Stimulated activated CD8-positive, alpha-beta memory T cell treated with anti-CD3 and anti-CD28 coated beads, Interleukin-2, amount 100 ng/mL, for 48 hours (primary cell): Measurements from ENCODE around the gene ANO10.
"Not testable (repeated sequence)": the region's sequence is repeated elsewhere in the genome, so short reads cannot be mapped to it uniquely, and the experiment has no call there.

Source experiments
- DNase-seq, 2 donors: peaks; one replicate each; pipeline ENCODE4 v3.0.0-alpha.2; 2020; ENCODE audit warnings: low read depth in 2 of 2

The ANO10 gene

GRCh38 chr3:43477600-43477999 lies 144.2 kb downstream of the ANO10 start:
- DNase-seq = peak; percentile 14 to 15

GRCh38 chr3:43473737-43474136 lies 148.1 kb downstream of the ANO10 start:
- no peak for DNase-seq

DNA sequence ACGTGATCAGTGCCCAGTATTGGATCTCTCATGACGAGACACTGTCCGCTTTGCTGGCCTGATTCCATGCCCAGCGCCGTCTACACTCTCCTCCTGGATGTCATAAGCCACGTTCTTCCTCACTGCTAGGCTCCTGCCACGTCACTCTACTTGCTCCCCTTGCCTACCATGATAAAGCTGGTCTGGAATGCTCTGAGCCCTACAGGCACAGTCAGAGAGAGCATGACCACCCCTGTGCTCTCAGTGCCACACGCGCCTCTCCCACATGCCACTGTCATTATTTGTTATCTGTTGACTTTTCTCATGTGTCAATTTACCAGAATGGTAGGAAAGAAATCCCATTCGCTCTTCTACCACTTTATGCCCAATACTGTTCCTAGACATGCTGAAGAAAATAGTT lies 148.6 kb downstream of the ANO10 start:
- no peak for DNase-seq

GRCh38 chr3:43468133-43468532 lies 153.7 kb downstream of the ANO10 start:
- DNase-seq = no peak

GRCh38 chr3:43465109-43465508 lies 156.7 kb downstream of the ANO10 start:
- DNase-seq = no peak

- not testable (repeated sequence) for DNase-seq
Observed at GRCh38 chr3:43462566-43462965, 159.2 kb downstream of the ANO10 start.

DNA sequence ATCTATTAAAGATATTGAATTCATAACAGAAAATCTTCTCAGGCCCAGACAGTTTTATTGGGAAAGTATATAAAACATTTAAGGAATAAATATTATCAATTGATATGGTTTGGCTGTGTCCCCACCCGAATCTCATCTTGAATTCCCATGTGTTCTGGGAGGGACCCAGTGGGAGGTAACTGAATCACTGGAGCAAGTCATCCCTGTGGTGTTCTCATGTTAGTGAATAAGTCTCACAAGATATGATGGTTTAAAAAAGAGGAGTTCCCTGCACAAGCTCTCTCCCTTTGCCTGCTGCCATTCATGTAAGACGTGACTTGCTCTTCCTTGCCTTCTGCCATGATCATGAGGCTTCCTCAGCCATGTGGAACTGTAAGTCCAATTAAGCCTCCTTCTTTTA lies 160.5 kb downstream of the ANO10 start:
- DNase-seq = no peak

DNA sequence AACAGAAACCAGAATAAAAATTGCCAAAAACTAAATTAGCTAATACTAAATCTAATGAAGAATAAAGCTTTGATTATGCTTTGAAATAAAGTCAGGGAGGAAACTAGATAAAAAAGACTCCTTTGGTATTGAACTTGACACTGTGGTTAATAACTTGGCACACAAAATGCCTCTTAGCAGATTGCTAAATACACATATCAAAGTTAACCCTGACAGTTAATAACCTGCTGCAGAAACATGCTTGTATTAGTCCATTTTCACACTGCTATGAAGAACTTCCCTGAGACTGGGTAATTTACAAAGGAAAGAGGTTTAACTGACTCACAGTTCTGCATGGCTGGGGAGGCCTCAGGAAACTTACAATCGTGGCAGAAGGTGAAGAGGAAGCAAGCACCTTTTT lies 164.8 kb downstream of the ANO10 start:
- not testable (repeated sequence) for DNase-seq

DNA sequence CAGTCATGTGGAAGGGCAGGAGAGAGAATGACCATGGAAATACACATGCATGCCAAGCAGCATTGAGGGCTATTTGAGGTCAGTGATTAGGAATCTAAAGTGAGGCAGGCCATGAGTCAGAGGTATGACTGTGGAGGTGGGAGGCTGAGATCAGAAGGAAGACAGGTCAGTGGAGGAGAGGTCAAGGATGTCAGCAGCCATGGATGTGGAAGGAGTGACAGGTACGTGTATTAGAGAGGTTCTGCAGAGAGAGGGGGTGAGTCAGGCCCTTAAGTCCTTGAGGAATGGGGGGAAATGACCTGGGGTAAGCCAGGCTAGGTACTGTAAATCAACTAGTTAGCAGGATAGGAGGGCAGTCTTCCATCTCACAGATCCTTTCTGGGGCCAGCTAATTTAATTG lies 166.6 kb downstream of the ANO10 start:
- no peak for DNase-seq

DNA sequence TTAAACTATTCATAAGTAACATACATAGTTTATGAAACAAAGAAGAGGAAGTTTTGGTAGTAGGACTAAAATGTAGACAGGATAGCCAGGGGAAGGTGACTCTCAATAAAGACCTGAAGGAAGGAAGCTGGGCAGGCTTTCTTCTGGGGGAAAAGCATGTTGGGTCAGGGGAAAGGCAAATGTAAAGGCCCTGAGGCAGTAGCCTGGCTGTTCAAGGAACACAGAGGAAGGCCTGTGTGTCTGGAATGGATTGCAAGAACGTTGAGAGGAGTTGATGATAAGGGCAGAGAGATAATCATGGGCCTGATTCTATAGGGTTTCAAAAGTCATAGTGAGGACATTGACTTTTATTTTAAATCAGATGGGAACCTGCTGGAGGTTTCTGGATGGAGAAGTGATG lies 167.8 kb downstream of the ANO10 start:
- no peak for DNase-seq

GRCh38 chr3:43451670-43452254 lies 170.0 kb downstream of the ANO10 start:
- no peak for DNase-seq

DNA sequence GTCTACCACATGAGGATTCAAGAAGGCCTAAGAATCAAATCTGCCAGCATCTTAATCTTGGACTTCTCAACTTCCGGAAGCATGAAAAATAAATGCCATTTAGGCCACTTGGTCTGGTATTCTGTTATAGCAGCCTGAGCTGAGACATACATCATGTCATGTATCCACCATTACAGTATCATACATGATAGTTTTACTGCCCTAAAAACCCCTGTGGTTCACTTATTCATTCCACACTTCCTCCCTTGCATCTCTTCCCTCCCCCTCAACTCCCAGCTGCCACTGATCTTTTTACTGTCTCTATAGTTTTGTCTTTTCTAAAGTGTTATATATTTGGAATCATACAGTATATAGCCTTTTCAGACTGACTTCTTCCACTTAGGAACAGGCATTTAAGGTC lies 173.7 kb downstream of the ANO10 start:
- no peak for DNase-seq

DNA sequence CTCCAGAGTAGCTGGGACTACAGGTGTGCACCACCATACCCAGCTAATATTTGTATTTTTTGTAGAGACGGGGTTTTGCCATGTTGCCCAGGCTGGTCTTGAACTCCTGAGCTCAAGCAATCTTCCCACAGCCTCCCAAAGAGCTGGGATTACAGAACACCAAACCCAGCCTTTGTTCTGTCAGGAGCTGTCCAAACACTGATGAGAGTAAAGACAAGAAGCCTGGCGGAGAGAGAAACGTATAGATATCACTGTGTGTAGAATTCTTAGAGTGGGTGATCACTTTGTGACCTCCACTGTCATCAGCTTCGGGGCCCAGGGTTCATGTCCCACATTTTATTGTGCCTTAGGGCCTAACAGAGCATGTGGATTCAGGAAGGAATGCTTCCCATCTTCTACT lies 176.0 kb downstream of the ANO10 start:
- DNase-seq = no peak

- no peak for DNase-seq
Observed at GRCh38 chr3:43442872-43443395, 178.9 kb downstream of the ANO10 start.

- no peak for DNase-seq
Observed at GRCh38 chr3:43436507-43437140, 185.2 kb downstream of the ANO10 start.

GRCh38 chr3:43435706-43436105 lies 186.1 kb downstream of the ANO10 start:
- no peak for DNase-seq

DNA sequence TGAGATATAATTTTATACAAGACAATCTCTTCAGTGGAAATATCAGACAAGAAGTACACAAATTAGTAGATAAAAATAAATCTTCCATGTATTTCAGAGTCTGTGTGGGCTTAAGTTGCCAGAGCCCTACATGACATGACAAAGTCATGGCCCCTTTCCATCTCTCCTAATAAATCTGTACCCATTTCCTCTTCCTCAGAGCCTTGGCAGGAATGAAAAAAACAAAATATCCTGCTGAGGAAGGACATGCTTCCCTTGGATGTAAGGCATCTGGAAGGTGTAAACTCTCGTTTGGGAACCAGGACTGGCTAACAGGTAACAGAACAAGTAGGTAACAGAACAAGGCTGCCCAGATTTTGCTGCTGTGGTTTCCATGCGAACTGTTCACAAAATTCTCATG lies 187.4 kb downstream of the ANO10 start:
- no peak for DNase-seq

DNA sequence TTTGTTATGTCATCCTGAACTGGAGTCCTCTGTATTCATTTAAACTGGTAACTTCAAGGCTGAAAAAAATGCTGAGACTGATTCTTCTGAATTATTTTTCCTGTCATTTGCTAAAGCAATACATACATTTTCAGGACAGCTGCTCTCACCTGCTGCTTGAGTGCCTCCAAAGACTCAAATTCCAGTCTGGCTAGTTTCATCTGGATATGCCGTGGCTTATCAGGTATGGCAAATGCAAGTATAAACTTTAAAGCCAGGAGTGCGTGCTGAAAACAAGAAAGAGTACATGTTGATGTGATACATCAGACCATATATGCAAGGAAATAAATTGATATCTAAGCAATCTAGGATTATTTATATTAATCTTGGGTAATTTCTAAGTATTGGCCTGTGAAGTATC lies 189.3 kb downstream of the ANO10 start:
- DNase-seq = no peak

DNA sequence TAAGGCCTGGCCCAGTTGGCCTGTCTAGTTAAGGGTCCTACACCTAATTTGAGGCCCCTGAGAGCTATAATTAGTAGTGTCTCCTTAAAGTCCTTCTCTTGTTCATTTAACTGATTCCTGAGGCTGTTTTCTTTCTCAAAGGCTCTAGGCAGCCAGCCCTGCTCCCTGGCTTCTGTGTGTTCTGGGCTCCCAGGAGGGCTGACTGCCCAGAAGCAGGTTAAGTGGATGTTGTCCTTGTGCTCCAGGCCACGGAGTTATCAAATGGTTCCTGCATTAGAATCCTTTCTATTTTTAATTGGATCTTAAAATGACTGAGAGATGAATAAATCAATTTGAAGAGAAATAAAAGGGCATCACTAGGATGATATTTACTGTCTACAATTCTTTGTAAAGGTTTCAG lies 195.4 kb downstream of the ANO10 start:
- no peak for DNase-seq

DNA sequence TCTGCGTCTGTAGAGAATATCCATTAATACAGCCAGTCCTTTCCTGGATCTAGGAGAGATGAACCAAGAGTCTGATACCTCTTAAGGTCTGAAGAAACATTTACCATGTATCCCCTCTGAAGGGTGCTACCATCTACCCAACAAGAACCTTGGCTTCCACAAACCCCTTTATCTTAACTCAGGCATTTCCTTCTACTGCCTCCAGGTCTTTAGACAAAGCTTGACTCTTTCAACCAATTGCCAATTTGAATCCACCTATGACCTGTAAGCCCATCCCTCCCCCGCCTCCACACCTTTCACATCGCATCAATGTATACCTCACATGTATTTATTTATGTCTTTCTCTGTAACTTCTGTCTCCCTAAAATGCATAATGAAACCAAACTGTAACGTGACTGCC lies 196.0 kb downstream of the ANO10 start:
- DNase-seq = no peak

DNA sequence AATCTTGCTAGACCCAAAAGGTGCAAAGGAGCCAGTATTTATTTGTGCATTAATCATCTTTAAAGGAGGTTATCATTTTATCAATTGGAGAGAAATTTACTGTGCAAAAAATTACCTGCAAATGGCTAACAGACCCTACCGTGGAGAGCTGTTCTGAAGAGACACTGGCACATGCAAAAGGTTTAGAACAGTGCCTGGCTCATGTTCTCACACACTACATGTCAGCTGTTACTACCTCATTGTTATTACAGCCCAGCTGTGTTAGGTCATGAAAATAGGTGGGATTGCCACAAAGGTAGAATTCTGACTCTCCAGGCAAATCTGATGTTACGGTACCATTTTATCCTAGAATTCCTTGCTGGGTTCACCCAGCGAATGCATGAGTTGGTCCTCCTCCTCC lies 198.2 kb downstream of the ANO10 start:
- no peak for DNase-seq

DNA sequence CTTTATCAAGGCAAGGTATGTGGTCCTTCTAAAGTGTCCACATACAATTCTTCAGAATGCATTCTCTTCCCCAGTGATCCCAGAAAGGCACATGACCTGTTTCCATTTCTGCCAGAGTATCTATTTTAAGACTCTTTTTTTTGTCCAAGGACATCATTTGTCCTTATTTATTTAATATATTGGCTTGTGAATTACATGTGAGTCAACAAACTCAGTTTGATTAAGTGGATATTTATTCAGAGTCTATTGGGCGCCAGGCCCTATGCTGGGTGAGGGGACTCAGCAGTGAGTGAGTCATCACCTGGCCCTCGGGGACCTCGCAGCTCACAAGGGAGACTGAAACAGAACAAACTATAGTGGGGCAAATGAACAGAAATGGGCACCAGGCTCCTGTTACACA lies 198.7 kb downstream of the ANO10 start:
- DNase-seq = no peak

- no peak for DNase-seq
Observed at GRCh38 chr3:43418601-43419272, 203.1 kb downstream of the ANO10 start.
